Stomach smooth muscle (tissue), 2 donors: ENCODE results near the gene CHMP4A.
A peak's percentile ranks its signal among the peaks of the same experiment; 100 is the strongest.
"Not testable (repeated sequence)": the region's sequence is repeated elsewhere in the genome, so short reads cannot be mapped to it uniquely, and the experiment has no call there.

Source experiments
- H3K27ac ChIP-seq: one replicate; pipeline ENCODE4 v1.7.0; 2013; ENCODE audit warnings: mild to moderate bottlenecking, low read length, inconsistent platforms
- H3K27me3 ChIP-seq, 2 donors: one replicate each; pipeline ENCODE4 v1.7.0; 2013; ENCODE audit warnings: low read length in 2 of 2; ENCODE audit not compliant: insufficient read depth in 2 of 2, control insufficient read depth in 1 of 2
- H3K36me3 ChIP-seq, 2 donors: one replicate each; pipeline ENCODE4 v1.7.0; 2013; ENCODE audit warnings: low read length in 2 of 2; ENCODE audit not compliant: control insufficient read depth in 2 of 2, insufficient read depth in 2 of 2
- H3K4me1 ChIP-seq: one replicate; pipeline ENCODE4 v1.7.0; 2013; ENCODE audit warnings: low read length; ENCODE audit not compliant: control insufficient read depth, insufficient read depth
- H3K4me3 ChIP-seq, 2 donors: one replicate each; pipeline ENCODE4 v1.7.0; 2013; ENCODE audit warnings: low read length in 2 of 2
- H3K9ac ChIP-seq, 2 donors: one replicate each; pipeline ENCODE4 v1.7.0; 2013; ENCODE audit warnings: low read length in 2 of 2, mild to moderate bottlenecking in 1 of 2
- H3K9me3 ChIP-seq, 2 donors: one replicate each; pipeline ENCODE4 v1.7.0; 2013; ENCODE audit warnings: low read length in 2 of 2; ENCODE audit not compliant: control insufficient read depth in 2 of 2
- donor health status: healthy.
- donor health status: Pancreatic carcinoma.

CHMP4A gene

GRCh38 chr14:24219521-24219920 is 6.2 kb upstream of the CHMP4A start:
- Histone ChIP-seq H3K36me3 (peaks cover 4 to 7% of the 10 kb centered on the region in 2 donors), H3K4me1 (peaks cover 14% of the 10 kb centered on the region)

GRCh38 chr14:24219080-24219479 is 5.8 kb upstream of the CHMP4A start:
- Histone ChIP-seq H3K9ac (no peak overlapping the region), H3K4me1 (peaks cover 18% of the 10 kb centered on the region), H3K27ac (no peak overlapping the region), H3K36me3 (peaks cover 4 to 7% of the 10 kb centered on the region in 2 donors), H3K4me3 (no peak overlapping the region), H3K9me3 (no peaks in the 10 kb centered on the region), H3K27me3 (no peaks in the 10 kb centered on the region)

More at GRCh38 chr14:24219521-24219920, 6.2 kb upstream of the CHMP4A start:
- H3K4me3 ChIP-seq = no peak overlapping the region
- H3K27me3 ChIP-seq = no peaks in the 10 kb centered on the region
- H3K9me3 ChIP-seq = no peaks in the 10 kb centered on the region
- H3K27ac ChIP-seq = no peak overlapping the region
- H3K9ac ChIP-seq = no peak overlapping the region

DNA sequence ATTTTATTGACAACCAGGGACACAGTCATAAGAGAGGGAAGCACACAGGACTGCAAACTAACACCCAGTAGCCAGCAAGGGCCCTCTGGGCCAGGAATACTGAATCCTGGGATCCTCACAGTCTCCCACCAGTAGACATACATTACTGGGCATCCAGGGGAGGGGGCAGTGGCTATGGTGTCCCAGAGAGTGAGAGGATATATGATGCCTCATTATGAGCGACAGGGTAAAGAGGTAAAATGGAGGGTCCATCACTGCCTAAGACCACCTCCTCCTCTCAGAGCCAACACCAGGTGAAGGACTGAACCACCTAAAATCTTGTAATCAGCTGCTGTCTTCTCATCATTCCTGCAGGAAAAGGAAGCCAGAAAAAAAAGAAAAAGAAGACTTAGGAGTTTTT is 3.6 kb upstream of the CHMP4A start:
- not testable (repeated sequence) for H3K4me3 ChIP-seq, H3K9ac ChIP-seq, H3K36me3 ChIP-seq, H3K27me3 ChIP-seq, H3K27ac ChIP-seq, H3K9me3 ChIP-seq
- peaks cover 24% of the 10 kb centered on the region for H3K4me1 ChIP-seq

DNA sequence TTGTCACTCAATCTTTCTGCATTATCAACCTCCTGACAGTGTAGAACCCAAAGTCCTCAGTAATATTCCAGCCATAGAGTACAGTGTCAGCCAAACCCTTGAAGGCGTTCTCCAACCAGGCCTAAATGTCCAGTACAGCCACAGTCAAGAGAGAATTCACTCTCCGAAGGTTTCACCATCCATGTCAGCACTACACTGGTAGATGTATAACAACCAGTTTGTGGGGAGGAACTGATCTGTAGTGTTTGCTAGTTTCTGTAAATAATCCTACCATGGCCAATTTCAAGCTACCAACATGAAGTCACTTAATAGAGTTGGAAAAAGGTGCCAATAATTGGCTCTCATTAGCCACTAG is 3.0 kb upstream of the CHMP4A start:
- H3K4me1 ChIP-seq = peaks cover 24% of the 10 kb centered on the region
- no peaks in the 10 kb centered on the region for H3K9me3 ChIP-seq
- H3K9ac ChIP-seq = peak overlapping the region; percentile 79 to 97
- no peaks in the 10 kb centered on the region for H3K27me3 ChIP-seq
- peak overlapping the region; percentile 91 for H3K27ac ChIP-seq
- peaks cover 6 to 9% of the 10 kb centered on the region in 2 donors for H3K36me3 ChIP-seq
- peak overlapping the region; percentile 80 to 97 for H3K4me3 ChIP-seq

DNA sequence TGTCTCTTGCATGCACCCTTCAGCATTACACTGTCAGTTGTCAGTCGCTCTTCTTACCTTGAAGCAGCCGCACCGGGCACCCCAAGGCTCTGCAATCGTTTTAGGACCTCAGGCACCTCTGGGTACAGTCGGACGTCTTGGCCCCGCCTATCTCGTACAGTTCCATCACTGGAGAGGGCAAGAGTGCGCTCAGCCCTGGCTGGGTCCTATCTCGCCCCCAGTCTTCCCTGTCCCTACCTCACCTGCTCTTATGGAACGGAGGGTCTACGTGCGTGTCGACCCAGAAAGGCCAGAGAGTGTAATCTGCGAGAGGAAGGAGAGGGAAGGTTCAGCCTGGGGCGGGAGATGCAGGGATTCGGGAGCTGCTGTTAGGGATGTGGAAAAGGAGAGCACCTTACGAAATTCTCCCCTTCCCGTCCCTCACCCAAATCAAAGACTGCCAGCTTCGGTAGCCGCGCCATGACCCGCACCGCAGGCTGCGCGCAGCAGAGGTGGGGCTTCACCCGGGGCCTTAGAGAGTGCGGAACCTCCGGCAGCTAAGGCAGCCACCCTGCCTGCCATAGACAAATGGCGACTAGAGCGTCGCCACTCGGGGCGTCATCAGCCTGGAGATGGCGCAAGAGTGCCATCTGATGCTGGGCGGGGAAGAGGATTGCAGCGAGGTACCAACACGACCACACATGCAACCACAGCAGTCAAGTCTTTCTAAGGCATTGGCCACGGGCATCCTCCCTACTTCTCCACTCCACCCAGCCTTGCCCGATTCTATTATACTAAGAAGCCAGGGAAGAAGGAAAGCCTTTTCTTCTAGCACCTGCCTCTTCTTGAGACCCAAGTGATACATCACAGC is 2.4 kb upstream of the CHMP4A start, which contains the start of gene MDP1:
Gene MDP1, minus strand, starts transcription at position 572 of the 850 bp plus-strand sequence. Its CDS starts 111 bp downstream, at position 461.
- H3K36me3 ChIP-seq = peaks cover 9 to 13% of the 10 kb centered on the region in 2 donors
- H3K9me3 ChIP-seq = no peaks in the 10 kb centered on the region
- H3K27me3 ChIP-seq = no peaks in the 10 kb centered on the region
- peaks cover 24% of the 10 kb centered on the region for H3K4me1 ChIP-seq
- peak within 1 kb of the TSS; percentile 91 for H3K27ac ChIP-seq
- peak within 1 kb of the TSS; percentile 79 to 97 for H3K9ac ChIP-seq
- H3K4me3 ChIP-seq = peak within 1 kb of the TSS; percentile 80 to 97

- Histone ChIP-seq H3K27ac (peak overlapping the region; percentile 94), H3K4me1 (peaks cover 24% of the 10 kb centered on the region), H3K4me3 (peak overlapping the region; percentile 67 to 93), H3K9ac (peak overlapping the region; percentile 84 to 86), H3K36me3 (peaks cover 23 to 28% of the 10 kb centered on the region in 2 donors), H3K9me3 (no peaks in the 10 kb centered on the region), H3K27me3 (no peaks in the 10 kb centered on the region)
These were observed 776 bp upstream of the CHMP4A start for GRCh38 chr14:24213866-24214662.

DNA sequence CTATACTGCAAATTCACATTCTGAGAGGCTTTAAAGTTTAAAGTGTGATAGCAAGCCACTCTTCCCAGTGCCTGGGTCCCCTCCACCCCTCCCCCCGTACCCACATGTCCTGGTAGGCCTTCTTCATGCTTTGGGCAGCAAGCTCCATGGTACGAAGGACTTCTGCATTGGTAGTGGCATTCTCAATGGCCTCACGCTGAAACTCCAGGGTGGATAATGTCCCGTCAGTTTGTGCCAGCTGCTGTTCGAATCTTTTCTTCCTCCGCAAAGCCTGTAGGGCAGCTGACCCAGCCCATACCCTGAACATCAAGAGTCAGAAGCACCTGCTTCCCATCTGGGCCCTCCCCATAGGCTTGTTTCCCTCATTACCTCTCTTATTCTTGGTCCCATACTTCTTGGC is 2.0 kb downstream of the CHMP4A start:
- Histone ChIP-seq H3K9me3 (no peaks in the 10 kb centered on the region), H3K4me3 (no peak overlapping the region), H3K4me1 (peaks cover 24% of the 10 kb centered on the region), H3K27ac (no peak overlapping the region), H3K36me3 (peaks cover 29 to 42% of the 10 kb centered on the region in 2 donors), H3K27me3 (no peaks in the 10 kb centered on the region), H3K9ac (no peak overlapping the region)

DNA sequence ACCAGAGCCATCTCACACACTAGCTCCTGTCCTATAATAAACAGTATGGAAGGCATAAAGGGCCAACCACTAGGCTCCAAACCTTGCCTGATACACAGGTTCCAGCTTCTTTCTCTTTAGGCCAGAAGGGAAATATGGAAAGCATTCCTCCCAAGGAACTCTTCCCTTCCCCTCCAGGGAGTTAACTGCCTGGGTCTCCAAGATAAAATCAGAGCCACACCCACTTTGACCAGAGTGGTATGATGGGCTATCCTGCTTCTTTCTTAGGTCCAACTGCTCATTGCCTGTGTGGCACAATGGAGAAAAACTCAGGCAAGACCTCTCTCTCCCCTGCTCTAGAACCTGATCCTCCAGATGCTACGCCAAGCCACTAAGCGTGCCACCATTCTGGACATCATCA is 5.7 kb downstream of the CHMP4A start:
- Histone ChIP-seq H3K27me3 (no peaks in the 10 kb centered on the region), H3K36me3 (peaks cover 35 to 50% of the 10 kb centered on the region in 2 donors), H3K4me3 (no peak overlapping the region), H3K9ac (no peak overlapping the region), H3K27ac (no peak overlapping the region), H3K4me1 (no peaks in the 10 kb centered on the region), H3K9me3 (no peaks in the 10 kb centered on the region)

GRCh38 chr14:24207104-24207551 is 6.2 kb downstream of the CHMP4A start:
- no peak overlapping the region for H3K27ac ChIP-seq
- H3K36me3 ChIP-seq = peaks cover 35 to 50% of the 10 kb centered on the region in 2 donors
- H3K9ac ChIP-seq = no peak overlapping the region
- H3K9me3 ChIP-seq = no peaks in the 10 kb centered on the region
- H3K4me3 ChIP-seq = no peak overlapping the region
- no peaks in the 10 kb centered on the region for H3K27me3 ChIP-seq
- no peaks in the 10 kb centered on the region for H3K4me1 ChIP-seq

DNA sequence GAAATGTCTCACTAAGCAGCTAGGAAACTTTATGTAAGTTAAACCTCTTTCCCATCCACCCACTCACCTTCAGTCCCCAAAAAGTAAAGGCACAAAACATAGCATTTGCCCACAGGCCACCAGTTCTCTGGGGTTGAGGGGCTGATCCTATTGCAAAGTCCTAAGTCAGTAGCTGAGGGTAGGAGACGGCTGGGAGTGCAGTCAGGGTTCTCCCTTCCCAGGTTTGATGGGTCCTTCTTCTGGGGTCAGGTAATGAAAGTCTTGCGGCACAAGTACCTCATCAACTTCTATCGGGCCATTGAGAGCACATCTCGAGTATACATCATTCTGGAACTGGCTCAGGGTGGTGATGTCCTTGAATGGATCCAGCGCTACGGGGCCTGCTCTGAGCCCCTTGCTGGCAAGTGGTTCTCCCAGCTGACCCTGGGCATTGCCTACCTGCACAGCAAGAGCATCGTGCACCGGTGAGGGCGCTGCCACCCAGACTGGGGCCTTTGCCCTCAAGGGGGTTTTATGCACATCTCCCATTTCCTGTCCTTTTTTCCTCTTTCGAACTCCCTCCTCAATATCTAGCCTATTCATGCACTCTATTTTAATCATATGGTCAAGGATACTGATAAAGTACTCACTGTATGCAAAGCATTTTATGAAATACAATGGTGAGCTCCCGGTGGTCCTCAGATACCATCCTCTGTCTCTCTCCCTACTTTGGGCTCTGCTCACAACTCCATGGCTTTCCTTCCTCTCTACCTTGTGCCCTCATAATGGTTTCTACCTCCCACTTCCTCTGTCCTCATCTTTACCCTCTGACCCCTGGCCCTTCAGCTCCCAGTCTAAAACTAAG is 6.8 kb downstream of the CHMP4A start:
- H3K9me3 ChIP-seq = no peaks in the 10 kb centered on the region

More for the DNA sequence above, 6.8 kb downstream of the CHMP4A start:
- Histone ChIP-seq H3K9ac (no peak overlapping the region), H3K4me1 (no peaks in the 10 kb centered on the region), H3K4me3 (no peak overlapping the region), H3K27ac (no peak overlapping the region), H3K36me3 (peaks cover 35 to 52% of the 10 kb centered on the region in 2 donors), H3K27me3 (no peaks in the 10 kb centered on the region)
